ENCODE measurements around the gene NEDD1. TPM values are rescaled to one million over a fixed set of nuclear protein-coding genes. Genes with fewer than 3 reads are reported as not detected.

The NEDD1 gene
- total RNA-seq, 1 experiment from 2014 or later, result 30.3 TPM

DNA sequence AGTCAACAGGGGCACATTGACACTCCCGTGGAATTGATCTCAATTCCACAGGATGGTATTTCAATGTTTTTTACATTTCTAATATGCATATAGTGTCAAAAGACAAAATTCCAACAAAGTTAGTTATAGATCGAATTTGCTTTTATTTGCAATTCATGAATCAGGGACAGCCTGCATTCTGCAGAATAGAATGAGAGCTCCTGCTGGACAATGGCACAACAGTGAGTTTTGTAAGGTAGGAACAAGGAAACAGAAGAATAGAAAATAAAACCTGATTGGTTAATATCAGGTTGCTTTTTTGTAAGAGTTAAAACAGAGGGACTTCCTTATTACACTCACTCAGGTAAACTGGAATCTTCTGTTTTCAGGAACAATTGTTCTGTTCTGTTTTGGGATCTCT, 32.8 kb upstream of the NEDD1 start:
- ChIA-PET POLR2A (no interaction called here), CTCF (no interaction called here)
- H3K27ac ChIP-seq (ENCODE audit: low read length), result no peak overlapping the region
- in situ Hi-C loops (cut with HindIII; ENCODE audit: low pct_unique_long_range_greater_than_20kb, low sequenced_read_pairs), result no loop called here
- H3K4me1 ChIP-seq (ENCODE audit: control insufficient read depth, insufficient read depth, low read length), result no peaks in the 10 kb centered on the region
- H3K4me3 ChIP-seq (ENCODE audit: low read depth in 2 of 2, low read length in 2 of 2), result no peak overlapping the region
- ATAC-seq (no peak), DNase-seq (ENCODE audit: low read depth, low spot score) (no peak)
- peaks cover 2% of the 10 kb centered on the region; the same call in 1 of the 2 replicates for H3K27me3 ChIP-seq (ENCODE audit: control insufficient read depth, insufficient read depth, low read length)
- intact Hi-C loops (cut with micrococcal nuclease; ENCODE audit: unreplicated experiment), result no loop called here
- H3K36me3 ChIP-seq (ENCODE audit: control insufficient read depth, insufficient read depth, low read length), result no peaks in the 10 kb centered on the region
- no peak for TF ChIP-seq SIN3A (IDR thresholded peaks at IDR 0.05; ENCODE audit: borderline replicate concordance, insufficient read depth, low read depth, low read length)
- no peak for TF ChIP-seq CTCF (IDR thresholded peaks at IDR 0.05)
- no peak for TF ChIP-seq REST (IDR thresholded peaks at IDR 0.05; ENCODE audit: insufficient read depth in 1 of 2, low read depth in 2 of 2, low read length in 1 of 2)
- no peak for TF ChIP-seq TCF7L2 (IDR thresholded peaks at IDR 0.05; ENCODE audit: low read depth, low read length)
- no peak for TF ChIP-seq POLR2AphosphoS5 (IDR thresholded peaks at IDR 0.05; ENCODE audit: low read depth, low read length)
- no peaks in the 10 kb centered on the region for H3K9me3 ChIP-seq (ENCODE audit: control insufficient read depth, insufficient read depth, low read depth, low read length)
- BruUV-seq (replicated peaks), result no TSS peak

GRCh38 chr12:96876966-96877365, 30.1 kb upstream of the NEDD1 start:
- no peak for DNase-seq (ENCODE audit: low read depth, low spot score)
- Histone ChIP-seq H3K36me3 (ENCODE audit: control insufficient read depth, insufficient read depth, low read length) (no peaks in the 10 kb centered on the region), H3K4me1 (ENCODE audit: control insufficient read depth, insufficient read depth, low read length) (no peaks in the 10 kb centered on the region), H3K27me3 (ENCODE audit: control insufficient read depth, insufficient read depth, low read length) (peaks cover 2% of the 10 kb centered on the region; the same call in 1 of the 2 replicates), H3K4me3 (ENCODE audit: low read depth in 2 of 2, low read length in 2 of 2) (no peak overlapping the region), H3K9me3 (ENCODE audit: control insufficient read depth, insufficient read depth, low read depth, low read length) (no peaks in the 10 kb centered on the region), H3K27ac (ENCODE audit: low read length) (no peak overlapping the region)
- ATAC-seq, result no peak
- ChIA-PET POLR2A (no interaction called here), CTCF (no interaction called here)
- intact Hi-C loops (cut with micrococcal nuclease; ENCODE audit: unreplicated experiment), result no loop called here
- TF ChIP-seq TCF7L2 (IDR thresholded peaks at IDR 0.05; ENCODE audit: low read depth, low read length), result no peak
- TF ChIP-seq CTCF (IDR thresholded peaks at IDR 0.05), result no peak
- in situ Hi-C loops (cut with HindIII; ENCODE audit: low pct_unique_long_range_greater_than_20kb, low sequenced_read_pairs), result no loop called here
- no TSS peak for BruUV-seq (replicated peaks)

GRCh38 chr12:96878704-96879103, 28.4 kb upstream of the NEDD1 start:
- H3K27me3 ChIP-seq (ENCODE audit: control insufficient read depth, insufficient read depth, low read length), result peaks cover 1% of the 10 kb centered on the region; the same call in 1 of the 2 replicates
- no peak for DNase-seq (ENCODE audit: low read depth, low spot score)
- CTCF ChIA-PET, result no interaction called here
- intact Hi-C loops (cut with micrococcal nuclease; ENCODE audit: unreplicated experiment), result no loop called here
- TF ChIP-seq CTCF (IDR thresholded peaks at IDR 0.05), result no peak
- TF ChIP-seq POLR2AphosphoS5 (IDR thresholded peaks at IDR 0.05; ENCODE audit: low read depth, low read length), result no peak
- TF ChIP-seq SIN3A (IDR thresholded peaks at IDR 0.05; ENCODE audit: borderline replicate concordance, insufficient read depth, low read depth, low read length), result no peak
- TF ChIP-seq REST (IDR thresholded peaks at IDR 0.05; ENCODE audit: insufficient read depth in 1 of 2, low read depth in 2 of 2, low read length in 1 of 2), result no peak
- no peak for TF ChIP-seq TCF7L2 (IDR thresholded peaks at IDR 0.05; ENCODE audit: low read depth, low read length)
- no peaks in the 10 kb centered on the region for H3K4me1 ChIP-seq (ENCODE audit: control insufficient read depth, insufficient read depth, low read length)
- no peaks in the 10 kb centered on the region for H3K9me3 ChIP-seq (ENCODE audit: control insufficient read depth, insufficient read depth, low read depth, low read length)
- in situ Hi-C loops (cut with HindIII; ENCODE audit: low pct_unique_long_range_greater_than_20kb, low sequenced_read_pairs), result no loop called here
- H3K4me3 ChIP-seq (ENCODE audit: low read depth in 2 of 2, low read length in 2 of 2), result no peak overlapping the region
- no peaks in the 10 kb centered on the region for H3K36me3 ChIP-seq (ENCODE audit: control insufficient read depth, insufficient read depth, low read length)
- no peak for ATAC-seq
- no TSS peak for BruUV-seq (replicated peaks)
- H3K27ac ChIP-seq (ENCODE audit: low read length), result no peak overlapping the region
- POLR2A ChIA-PET, result no interaction called here
